Measurements from ENCODE around the gene SMYD3.

The SMYD3 gene

DNA sequence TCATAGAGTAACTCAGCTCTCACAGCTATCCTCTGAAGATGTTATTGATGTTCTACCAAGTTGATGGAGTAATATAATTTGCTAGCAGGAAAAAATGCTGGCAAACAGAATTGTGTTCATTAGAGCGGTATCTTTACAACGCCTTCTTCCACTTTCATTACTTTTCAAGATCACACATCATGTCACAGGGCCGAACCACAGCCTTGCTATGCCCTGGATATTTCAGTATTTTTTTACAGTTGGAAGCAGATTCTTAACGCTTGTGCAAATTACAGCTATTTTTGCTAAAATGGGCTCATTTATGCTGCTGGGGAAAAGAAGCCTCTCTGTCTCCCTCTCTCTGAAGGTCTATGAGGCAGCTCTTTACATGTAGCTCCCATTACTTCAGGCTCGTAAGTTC lies 720.1 kb downstream of the SMYD3 start:
- Histone ChIP-seq H3K27ac (ENCODE audit: low read length, poor library complexity, severe bottlenecking) (no peak overlapping the region), H2AFZ (ENCODE audit: low read depth, low read length) (no peak overlapping the region), H4K8ac (ENCODE audit: low read length) (no peak overlapping the region), H3K9ac (ENCODE audit: low read length) (no peak overlapping the region), H3K14ac (ENCODE audit: low read length in 2 of 2) (no peak overlapping the region), H2BK5ac (ENCODE audit: low read depth, low read length, poor library complexity, severe bottlenecking) (no peak overlapping the region), H3K36me3 (ENCODE audit: control insufficient read depth in 1 of 2, insufficient read depth in 2 of 2, low read depth in 1 of 2, low read length in 2 of 2) (no peaks in the 10 kb centered on the region), H3K79me1 (replicated peaks; ENCODE audit: low read length, poor library complexity, severe bottlenecking) (no peaks in the 10 kb centered on the region), H2BK12ac (ENCODE audit: low read length in 2 of 2) (peak overlapping the region in 1 of 2 experiments; percentile 90), H3K9me3 (ENCODE audit: control insufficient read depth, low read length) (no peaks in the 10 kb centered on the region), H2BK15ac (ENCODE audit: low read depth, poor library complexity, severe bottlenecking) (no peak overlapping the region), H3K18ac (ENCODE audit: low read depth in 1 of 2, low read length in 2 of 2) (peak overlapping the region; percentile 30 to 71), H3K4me2 (ENCODE audit: low read length, poor library complexity, severe bottlenecking) (no peak overlapping the region), H2AK5ac (ENCODE audit: low read length, severe bottlenecking) (peak overlapping the region; percentile 96), H4K91ac (ENCODE audit: low read length) (peak overlapping the region; percentile 74), H2BK120ac (ENCODE audit: low read depth, low read length) (peak overlapping the region; percentile 82), H3K4ac (ENCODE audit: low read depth in 1 of 2, low read length in 2 of 2) (peak overlapping the region in 1 of 2 experiments; percentile 30), H3K4me1 (ENCODE audit: control insufficient read depth, insufficient read depth, low read depth, low read length) (peaks cover 9% of the 10 kb centered on the region), H3K23ac (ENCODE audit: low read length in 2 of 2) (no peak overlapping the region), H3K27me3 (ENCODE audit: control insufficient read depth in 1 of 2, insufficient read depth in 1 of 2, low read length in 2 of 2) (no peaks in the 10 kb centered on the region), H3K4me3 (ENCODE audit: insufficient read depth in 1 of 2, low read depth in 1 of 2, low read length in 2 of 2) (no peak overlapping the region)
- 82% methylated on average over 3 of the region's 5 CpGs for WGBS
- no peak for DNase-seq

DNA sequence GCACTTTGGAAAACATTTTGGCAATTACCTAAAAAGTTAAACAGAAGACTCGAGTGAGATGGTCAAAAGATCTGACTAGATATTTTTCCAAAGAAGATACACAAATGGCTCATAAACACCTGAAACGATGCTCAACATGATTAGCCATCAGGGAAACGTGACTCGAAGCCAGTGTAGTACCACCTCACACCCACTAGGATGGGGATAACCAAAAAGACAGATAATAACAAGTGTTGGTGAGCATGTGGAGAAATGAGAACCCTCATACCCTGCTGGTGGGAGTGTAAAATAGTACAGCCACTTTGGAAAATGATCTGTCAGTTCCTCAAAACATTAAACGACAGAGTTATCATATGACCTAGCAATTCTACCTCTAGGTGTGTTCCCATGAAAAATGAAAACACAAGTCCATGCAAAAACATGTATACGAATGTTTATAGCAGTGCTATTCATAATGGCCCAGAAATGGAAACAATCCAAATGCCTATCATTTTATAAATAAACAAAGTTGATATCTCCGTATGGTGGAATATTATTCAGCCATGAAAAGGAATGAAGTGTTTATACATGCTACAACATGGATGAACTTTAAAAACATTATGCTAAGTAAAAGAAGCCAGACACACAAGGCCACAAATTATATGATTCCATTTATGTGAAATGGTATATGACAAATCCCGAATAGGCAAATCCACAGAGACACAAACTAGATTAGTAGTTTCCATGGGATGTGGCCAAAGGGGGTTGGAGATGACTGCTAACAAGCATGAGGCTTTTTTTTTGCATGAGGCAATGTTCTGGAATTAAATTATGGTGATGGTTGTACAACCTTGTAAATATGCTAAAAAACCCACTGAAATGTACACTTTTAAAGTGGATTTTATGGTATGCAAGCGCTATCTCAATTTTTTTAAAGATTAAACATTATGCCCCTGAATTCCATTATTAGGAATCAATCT lies 727.0 kb downstream of the SMYD3 start:
- no peaks in the 10 kb centered on the region for H3K9me3 ChIP-seq (ENCODE audit: control insufficient read depth, low read length)
- H3K36me3 ChIP-seq (ENCODE audit: control insufficient read depth in 1 of 2, insufficient read depth in 2 of 2, low read depth in 1 of 2, low read length in 2 of 2) = no peaks in the 10 kb centered on the region
- no peak overlapping the region for H2BK120ac ChIP-seq (ENCODE audit: low read depth, low read length)
- no peak overlapping the region for H2AFZ ChIP-seq (ENCODE audit: low read depth, low read length)
- no peak overlapping the region for H2BK12ac ChIP-seq (ENCODE audit: low read length in 2 of 2)
- H3K4me1 ChIP-seq (ENCODE audit: control insufficient read depth, insufficient read depth, low read depth, low read length) = no peaks in the 10 kb centered on the region
- no peak overlapping the region for H2BK5ac ChIP-seq (ENCODE audit: low read depth, low read length, poor library complexity, severe bottlenecking)
- WGBS = 96% methylated on average over 5 of the region's 9 CpGs
- no peak overlapping the region for H3K23ac ChIP-seq (ENCODE audit: low read length in 2 of 2)
- no peak overlapping the region for H3K18ac ChIP-seq (ENCODE audit: low read depth in 1 of 2, low read length in 2 of 2)
- H3K4me2 ChIP-seq (ENCODE audit: low read length, poor library complexity, severe bottlenecking) = no peak overlapping the region
- no peak overlapping the region for H3K4ac ChIP-seq (ENCODE audit: low read depth in 1 of 2, low read length in 2 of 2)
- H3K14ac ChIP-seq (ENCODE audit: low read length in 2 of 2) = no peak overlapping the region
- no peak overlapping the region for H4K8ac ChIP-seq (ENCODE audit: low read length)
- no peak overlapping the region for H2BK15ac ChIP-seq (ENCODE audit: low read depth, poor library complexity, severe bottlenecking)
- H3K27ac ChIP-seq (ENCODE audit: low read length, poor library complexity, severe bottlenecking) = no peak overlapping the region
- H4K91ac ChIP-seq (ENCODE audit: low read length) = no peak overlapping the region
- no peaks in the 10 kb centered on the region for H3K27me3 ChIP-seq (ENCODE audit: control insufficient read depth in 1 of 2, insufficient read depth in 1 of 2, low read length in 2 of 2)
- no peak overlapping the region for H3K4me3 ChIP-seq (ENCODE audit: insufficient read depth in 1 of 2, low read depth in 1 of 2, low read length in 2 of 2)
- DNase-seq = no peak
- H3K79me1 ChIP-seq (replicated peaks; ENCODE audit: low read length, poor library complexity, severe bottlenecking) = no peaks in the 10 kb centered on the region
- H3K9ac ChIP-seq (ENCODE audit: low read length) = no peak overlapping the region
- no peak overlapping the region for H2AK5ac ChIP-seq (ENCODE audit: low read length, severe bottlenecking)

- Histone ChIP-seq H3K79me1 (replicated peaks; ENCODE audit: low read length, poor library complexity, severe bottlenecking) (no peaks in the 10 kb centered on the region), H4K91ac (ENCODE audit: low read length) (no peak overlapping the region), H3K4me2 (ENCODE audit: low read length, poor library complexity, severe bottlenecking) (no peak overlapping the region), H3K4ac (ENCODE audit: low read depth in 1 of 2, low read length in 2 of 2) (no peak overlapping the region), H2BK12ac (ENCODE audit: low read length in 2 of 2) (no peak overlapping the region), H2AFZ (ENCODE audit: low read depth, low read length) (no peak overlapping the region), H3K27ac (ENCODE audit: low read length, poor library complexity, severe bottlenecking) (no peak overlapping the region), H3K4me1 (ENCODE audit: control insufficient read depth, insufficient read depth, low read depth, low read length) (no peaks in the 10 kb centered on the region), H2BK120ac (ENCODE audit: low read depth, low read length) (no peak overlapping the region), H3K14ac (ENCODE audit: low read length in 2 of 2) (no peak overlapping the region), H2AK5ac (ENCODE audit: low read length, severe bottlenecking) (no peak overlapping the region), H2BK15ac (ENCODE audit: low read depth, poor library complexity, severe bottlenecking) (no peak overlapping the region), H3K36me3 (ENCODE audit: control insufficient read depth in 1 of 2, insufficient read depth in 2 of 2, low read depth in 1 of 2, low read length in 2 of 2) (no peaks in the 10 kb centered on the region), H4K8ac (ENCODE audit: low read length) (no peak overlapping the region), H2BK5ac (ENCODE audit: low read depth, low read length, poor library complexity, severe bottlenecking) (no peak overlapping the region), H3K23ac (ENCODE audit: low read length in 2 of 2) (no peak overlapping the region), H3K27me3 (ENCODE audit: control insufficient read depth in 1 of 2, insufficient read depth in 1 of 2, low read length in 2 of 2) (no peaks in the 10 kb centered on the region), H3K18ac (ENCODE audit: low read depth in 1 of 2, low read length in 2 of 2) (no peak overlapping the region), H3K9ac (ENCODE audit: low read length) (no peak overlapping the region), H3K4me3 (ENCODE audit: insufficient read depth in 1 of 2, low read depth in 1 of 2, low read length in 2 of 2) (no peak overlapping the region), H3K9me3 (ENCODE audit: control insufficient read depth, low read length) (no peaks in the 10 kb centered on the region)
- WGBS = 100% methylated on average over 1 of the region's 3 CpGs
- DNase-seq = no peak
These were observed 729.3 kb downstream of the SMYD3 start for GRCh38 chr1:245777752-245778151.

- no peak overlapping the region for H4K91ac ChIP-seq (ENCODE audit: low read length)
- H3K9ac ChIP-seq (ENCODE audit: low read length) = no peak overlapping the region
- H3K4me1 ChIP-seq (ENCODE audit: control insufficient read depth, insufficient read depth, low read depth, low read length) = no peaks in the 10 kb centered on the region
- no peak overlapping the region for H3K4me3 ChIP-seq (ENCODE audit: insufficient read depth in 1 of 2, low read depth in 1 of 2, low read length in 2 of 2)
- H2BK15ac ChIP-seq (ENCODE audit: low read depth, poor library complexity, severe bottlenecking) = no peak overlapping the region
- no peaks in the 10 kb centered on the region for H3K9me3 ChIP-seq (ENCODE audit: control insufficient read depth, low read length)
- no peak overlapping the region for H2BK12ac ChIP-seq (ENCODE audit: low read length in 2 of 2)
- H3K36me3 ChIP-seq (ENCODE audit: control insufficient read depth in 1 of 2, insufficient read depth in 2 of 2, low read depth in 1 of 2, low read length in 2 of 2) = no peaks in the 10 kb centered on the region
- no peak overlapping the region for H3K4me2 ChIP-seq (ENCODE audit: low read length, poor library complexity, severe bottlenecking)
- no peaks in the 10 kb centered on the region for H3K79me1 ChIP-seq (replicated peaks; ENCODE audit: low read length, poor library complexity, severe bottlenecking)
- no peak overlapping the region for H2BK5ac ChIP-seq (ENCODE audit: low read depth, low read length, poor library complexity, severe bottlenecking)
- no peak overlapping the region for H3K4ac ChIP-seq (ENCODE audit: low read depth in 1 of 2, low read length in 2 of 2)
- H4K8ac ChIP-seq (ENCODE audit: low read length) = no peak overlapping the region
- no peak for DNase-seq
- H2AFZ ChIP-seq (ENCODE audit: low read depth, low read length) = no peak overlapping the region
- 71% methylated on average over 3 of the region's 5 CpGs for WGBS
- no peaks in the 10 kb centered on the region for H3K27me3 ChIP-seq (ENCODE audit: control insufficient read depth in 1 of 2, insufficient read depth in 1 of 2, low read length in 2 of 2)
- H3K23ac ChIP-seq (ENCODE audit: low read length in 2 of 2) = no peak overlapping the region
- no peak overlapping the region for H2BK120ac ChIP-seq (ENCODE audit: low read depth, low read length)
- H3K18ac ChIP-seq (ENCODE audit: low read depth in 1 of 2, low read length in 2 of 2) = no peak overlapping the region
- H3K27ac ChIP-seq (ENCODE audit: low read length, poor library complexity, severe bottlenecking) = no peak overlapping the region
- no peak overlapping the region for H2AK5ac ChIP-seq (ENCODE audit: low read length, severe bottlenecking)
- H3K14ac ChIP-seq (ENCODE audit: low read length in 2 of 2) = no peak overlapping the region
These were observed 730.3 kb downstream of the SMYD3 start for GRCh38 chr1:245776694-245777332.
